GM12875 (cell line): ENCODE measurements around the gene TMTC3.

ENCODE experiments used
- H3K4me3 ChIP-seq: one replicate; pipeline ENCODE4 v1.5.1; 2011; ENCODE audit warnings: low read depth, low read length, control low read depth
- TF ChIP-seq, protein P1 (sequence below): IDR thresholded peaks from 2 replicates; pipeline ENCODE4 v1.5.1; 2011; ENCODE audit warnings: low read depth, mild to moderate bottlenecking, control low read depth, inconsistent platforms, low read length, moderate library complexity, borderline replicate concordance; ENCODE audit not compliant: insufficient read depth

The TMTC3 gene

GRCh38 chr12:88141774-88142609, at the start of gene TMTC3, which contains the start of gene CEP290:
TMTC3 (plus strand) TSS chr12:88142307; CDS start chr12:88148316, 6,009 bp downstream.
CEP290 (minus strand) TSS chr12:88142088; CDS start chr12:88141307, 781 bp downstream.
- TF ChIP-seq, protein P1, sequence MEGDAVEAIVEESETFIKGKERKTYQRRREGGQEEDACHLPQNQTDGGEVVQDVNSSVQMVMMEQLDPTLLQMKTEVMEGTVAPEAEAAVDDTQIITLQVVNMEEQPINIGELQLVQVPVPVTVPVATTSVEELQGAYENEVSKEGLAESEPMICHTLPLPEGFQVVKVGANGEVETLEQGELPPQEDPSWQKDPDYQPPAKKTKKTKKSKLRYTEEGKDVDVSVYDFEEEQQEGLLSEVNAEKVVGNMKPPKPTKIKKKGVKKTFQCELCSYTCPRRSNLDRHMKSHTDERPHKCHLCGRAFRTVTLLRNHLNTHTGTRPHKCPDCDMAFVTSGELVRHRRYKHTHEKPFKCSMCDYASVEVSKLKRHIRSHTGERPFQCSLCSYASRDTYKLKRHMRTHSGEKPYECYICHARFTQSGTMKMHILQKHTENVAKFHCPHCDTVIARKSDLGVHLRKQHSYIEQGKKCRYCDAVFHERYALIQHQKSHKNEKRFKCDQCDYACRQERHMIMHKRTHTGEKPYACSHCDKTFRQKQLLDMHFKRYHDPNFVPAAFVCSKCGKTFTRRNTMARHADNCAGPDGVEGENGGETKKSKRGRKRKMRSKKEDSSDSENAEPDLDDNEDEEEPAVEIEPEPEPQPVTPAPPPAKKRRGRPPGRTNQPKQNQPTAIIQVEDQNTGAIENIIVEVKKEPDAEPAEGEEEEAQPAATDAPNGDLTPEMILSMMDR, result no peak
- H3K4me3 ChIP-seq, result peak within 1 kb of the TSS; percentile 65

DNA sequence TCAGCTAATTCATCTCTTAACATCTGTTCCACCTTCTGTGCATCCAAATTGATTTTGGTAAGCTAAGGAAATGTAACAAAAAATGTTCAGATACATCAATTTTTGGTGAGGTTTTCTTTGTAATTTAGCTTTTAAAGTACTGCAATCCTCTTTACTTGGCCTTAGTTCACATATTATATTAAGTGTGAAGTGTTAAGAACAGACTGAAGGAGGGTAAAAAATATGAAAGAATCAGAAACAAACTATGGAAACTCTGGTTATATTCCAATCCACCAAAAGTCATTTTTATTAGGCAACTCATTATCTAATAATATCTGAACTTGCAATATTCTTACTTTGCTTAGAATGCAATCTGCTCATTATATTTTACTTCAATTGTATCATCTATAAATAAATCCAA, 49.3 kb upstream of the TMTC3 start:
- no peak overlapping the region for H3K4me3 ChIP-seq
- TF ChIP-seq, protein P1, result no peak

DNA sequence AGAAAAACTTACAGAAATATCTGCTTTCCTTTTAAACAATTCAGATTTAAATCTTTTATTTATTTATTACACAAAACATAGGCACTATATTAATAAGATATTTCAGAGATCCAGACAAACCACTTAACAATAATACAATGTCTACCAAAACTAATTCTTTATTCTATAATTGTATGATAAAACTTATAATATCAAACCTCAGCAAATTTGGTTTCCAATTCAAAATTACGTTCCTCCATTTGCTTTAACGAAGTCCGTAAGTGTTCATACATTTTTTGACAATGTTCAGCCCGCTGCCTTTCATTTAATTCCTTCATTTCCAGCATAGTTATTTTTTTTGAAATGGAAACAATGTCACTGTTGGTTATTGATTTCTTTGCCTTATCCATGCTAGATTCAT, 48.5 kb upstream of the TMTC3 start:
- H3K4me3 ChIP-seq, result no peak overlapping the region
- TF ChIP-seq, protein P1, result no peak

DNA sequence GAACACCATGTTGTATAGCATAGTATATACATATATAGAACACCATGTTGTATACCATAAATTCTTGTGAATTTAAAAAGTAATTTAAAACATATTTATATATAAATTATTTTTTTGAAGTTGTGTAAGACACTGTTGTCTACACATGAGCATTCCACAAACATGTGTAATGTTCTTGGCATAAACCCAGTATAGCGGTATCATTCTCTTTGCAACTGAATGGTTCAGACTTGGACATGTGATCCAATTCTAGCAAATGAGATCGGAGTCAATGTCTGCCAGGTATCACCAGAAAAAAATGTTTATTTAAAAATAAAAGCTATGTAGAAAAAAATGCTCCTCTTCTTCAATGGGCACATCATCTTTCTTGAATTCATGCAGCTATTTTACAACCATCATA, 34.1 kb upstream of the TMTC3 start:
- TF ChIP-seq, protein P1, result no peak
- H3K4me3 ChIP-seq, result no peak overlapping the region

GRCh38 chr12:88111074-88111652, 30.9 kb upstream of the TMTC3 start:
- no peak overlapping the region for H3K4me3 ChIP-seq
- TF ChIP-seq, protein P1, result no peak

- H3K4me3 ChIP-seq, result no peak overlapping the region
- TF ChIP-seq, protein P1, result no peak
Observed at GRCh38 chr12:88113871-88114270, 28.2 kb upstream of the TMTC3 start.
